HL-60 (cell line): Measurements from ENCODE around the gene ADSL.

Experiments used
- CTCF ChIP-seq: IDR thresholded peaks from one replicate; pipeline ENCODE4 v1.5.1; 2011; ENCODE audit warnings: low read length, control low read depth, inconsistent platforms; ENCODE audit not compliant: insufficient read depth
- GABPA ChIP-seq: IDR thresholded peaks from 2 replicates; pipeline ENCODE4 v1.6.1; 2012; ENCODE audit warnings: low read depth
- POLR2AphosphoS5 ChIP-seq: IDR thresholded peaks from 2 replicates; pipeline ENCODE4 v1.6.1; 2012; ENCODE audit warnings: low read depth
- REST ChIP-seq: IDR thresholded peaks from 2 replicates; pipeline ENCODE4 v1.6.1; 2012; ENCODE audit warnings: low read depth; ENCODE audit not compliant: insufficient replicate concordance

GRCh38 chr22:40335358-40335757 lies 10.9 kb upstream of the ADSL start:
- TF ChIP-seq CTCF (no peak), GABPA (no peak), REST (no peak), POLR2AphosphoS5 (no peak)
